A549 (cell line): ENCODE measurements around the gene PCNP. TPM values are rescaled to one million over a fixed set of nuclear protein-coding genes. Genes with fewer than 3 reads are reported as not detected.
A peak's percentile ranks its signal among the peaks of the same experiment; 100 is the strongest.

Experiments
- ATAC-seq, 2 experiments: fragments of 200-7000 bp in 1 of 2; fragments of >200 bp in 1 of 2; cut with Nextera tagmentation in 1 of 2; cut with Tn5 transposase in 1 of 2; 3 replicates each; pipeline versions ENCODE4 v1.8.0 to v1.9.1; 2018 to 2020; ENCODE audit warnings: mild to moderate bottlenecking in 1 of 2, moderate library complexity in 1 of 2
- CTCF ChIA-PET: fragments of 300-600 bp; sonication (Branson Sonifier 250); formaldehyde crosslinking; extraction: SDS; loops from one replicate; lab custom pipeline; 2021; ENCODE audit warnings: antibody characterized with exemption, inconsistent platforms; lab: Yijun Ruan, JAX
- POLR2A ChIA-PET: fragments of 350-600 bp; formaldehyde crosslinking; extraction: SDS; loops from one replicate; lab custom pipeline; 2021; ENCODE audit warnings: antibody characterized with exemption, inconsistent platforms; lab: Yijun Ruan, JAX
- DNase-seq, 2 experiments: peaks; one replicate each; pipeline versions ENCODE4 v3.0.0 to v3.0.0-alpha.2; 2011 to 2016; ENCODE audit warnings: low read depth in 1 of 2, low spot score in 1 of 2
- FAIRE-seq: peaks from 2 replicates; lab custom pipeline; 2011; peaks lifted over from hg19 to GRCh38; lab: Jason Lieb, UNC
- H3K27ac ChIP-seq, 2 experiments: fragments of >200 bp; sonication (Bioruptor Twin); formaldehyde crosslinking; 3 replicates each; pipeline ENCODE4 v1.5.1; 2016 to 2017
- H3K4me1 ChIP-seq: fragments of >200 bp; sonication (Bioruptor Twin); formaldehyde crosslinking; 3 replicates; pipeline ENCODE4 v1.6.1; 2016
- H3K4me2 ChIP-seq: fragments of >200 bp; sonication (Bioruptor Twin); formaldehyde crosslinking; 3 replicates; pipeline ENCODE4 v1.6.1; 2016
- H3K4me3 ChIP-seq: fragments of >200 bp; sonication (Bioruptor Twin); formaldehyde crosslinking; 3 replicates; pipeline ENCODE4 v1.5.1; 2016
- H3K9me3 ChIP-seq: fragments of >200 bp; sonication (Bioruptor Twin); formaldehyde crosslinking; 3 replicates; pipeline ENCODE4 v1.6.1; 2016
- CBX2 ChIP-seq: fragments of 200-600 bp; sonication (generic); IDR thresholded peaks from 2 replicates; pipeline ENCODE4 v1.6.1; 2016; ENCODE audit warnings: low read depth, mild to moderate bottlenecking, borderline replicate concordance
- CBX8 ChIP-seq: fragments of 200-600 bp; sonication (generic); IDR thresholded peaks from 2 replicates; pipeline ENCODE4 v1.6.1; 2016
- CEBPB ChIP-seq, 2 experiments: fragments of >200 bp in 1 of 2; sonication (Bioruptor Twin) in 1 of 2; formaldehyde crosslinking in 1 of 2; IDR thresholded peaks; 2 replicates each; pipeline ENCODE4 v1.6.1; 2012 to 2016
- CHD2 ChIP-seq: fragments of 150-350 bp; IDR thresholded peaks from 2 replicates; pipeline ENCODE4 v1.6.1; 2014; ENCODE audit warnings: low read length; ENCODE audit not compliant: partially characterized antibody
- E2F6 ChIP-seq: IDR thresholded peaks from 2 replicates; pipeline ENCODE4 v1.6.1; 2012; ENCODE audit warnings: low read depth, borderline replicate concordance
- EHMT2 ChIP-seq: fragments of 200-600 bp; sonication (generic); IDR thresholded peaks from 2 replicates; pipeline ENCODE4 v1.6.1; 2016; ENCODE audit warnings: antibody characterized with exemption, low read depth, mild to moderate bottlenecking, moderate library complexity
- EP300 ChIP-seq, 2 experiments: fragments of >200 bp; sonication (Bioruptor Twin); formaldehyde crosslinking; IDR thresholded peaks; 2 replicates in 1 of 2; 3 replicates in 1 of 2; pipeline ENCODE4 v1.6.1; 2016 to 2017
- FOSL2 ChIP-seq, 2 experiments: fragments of 450-650 bp in 1 of 2; fragments of >200 bp in 1 of 2; sonication (Bioruptor Twin) in 1 of 2; formaldehyde crosslinking; IDR thresholded peaks; 2 replicates each; pipeline versions ENCODE4 v1.5.0 to v1.6.1; 2016 to 2020; ENCODE audit warnings: mild to moderate bottlenecking in 1 of 2, moderate library complexity in 1 of 2
- FOXS1 ChIP-seq: fragments of 250-450 bp; sonication (Bioruptor Pico); IDR thresholded peaks from 2 replicates; pipeline ENCODE4 v1.5.0; 2020; ENCODE audit warnings: mild to moderate bottlenecking, moderate library complexity
- HDAC2 ChIP-seq: fragments of 200-600 bp; sonication (generic); IDR thresholded peaks from 2 replicates; pipeline ENCODE4 v1.6.1; 2016
- HEYL ChIP-seq: fragments of 250-450 bp; sonication (Bioruptor Pico); IDR thresholded peaks from 2 replicates; pipeline ENCODE4 v1.8.0; 2021; ENCODE audit warnings: mild to moderate bottlenecking, moderate library complexity
- HMGXB4 ChIP-seq: fragments of 250-450 bp; sonication (Bioruptor Pico); IDR thresholded peaks from 2 replicates; pipeline ENCODE4 v1.5.0; 2021; ENCODE audit warnings: mild to moderate bottlenecking, moderate library complexity, borderline replicate concordance
- HOXA7 ChIP-seq: fragments of 250-450 bp; sonication (Bioruptor Pico); IDR thresholded peaks from 2 replicates; pipeline ENCODE4 v1.5.0; 2020; ENCODE audit warnings: mild to moderate bottlenecking, moderate library complexity
- HOXB5 ChIP-seq: fragments of 250-450 bp; sonication (Bioruptor Pico); IDR thresholded peaks from 2 replicates; pipeline ENCODE4 v1.5.0; 2020; ENCODE audit warnings: mild to moderate bottlenecking, moderate library complexity
- JUN ChIP-seq, 2 experiments: fragments of >200 bp; sonication (Bioruptor Twin); formaldehyde crosslinking; IDR thresholded peaks; 2 replicates in 1 of 2; 3 replicates in 1 of 2; pipeline ENCODE4 v1.6.1; 2016 to 2017
- JUNB ChIP-seq: fragments of >200 bp; sonication (Bioruptor Twin); formaldehyde crosslinking; IDR thresholded peaks from 2 replicates; pipeline ENCODE4 v1.6.1; 2016
- KDM1A ChIP-seq: fragments of 200-600 bp; sonication (generic); IDR thresholded peaks from 2 replicates; pipeline ENCODE4 v1.6.1; 2016; ENCODE audit warnings: low read depth, mild to moderate bottlenecking
- KDM5A ChIP-seq: fragments of 200-600 bp; sonication (generic); IDR thresholded peaks from 2 replicates; pipeline ENCODE4 v1.6.1; 2016; ENCODE audit warnings: antibody characterized with exemption, mild to moderate bottlenecking
- MAFK ChIP-seq: fragments of 450-650 bp; IDR thresholded peaks from 2 replicates; pipeline ENCODE4 v1.6.1; 2014; ENCODE audit not compliant: partially characterized antibody
- MAZ ChIP-seq: fragments of 150-350 bp; IDR thresholded peaks from 2 replicates; pipeline ENCODE4 v1.6.1; 2014; ENCODE audit warnings: antibody characterized with exemption, low read depth, low read length, borderline replicate concordance
- PHF8 ChIP-seq: fragments of 200-600 bp; sonication (generic); IDR thresholded peaks from 2 replicates; pipeline ENCODE4 v1.6.1; 2016; ENCODE audit warnings: low read depth, mild to moderate bottlenecking, antibody characterized with exemption, moderate library complexity, borderline replicate concordance
- POLR2A ChIP-seq: IDR thresholded peaks from 2 replicates; pipeline ENCODE4 v1.6.1; 2012; ENCODE audit warnings: mild to moderate bottlenecking, low read length
- RCOR1 ChIP-seq: fragments of 150-350 bp; IDR thresholded peaks from 2 replicates; pipeline ENCODE4 v1.6.1; 2014; ENCODE audit warnings: antibody characterized with exemption, low read length, low read depth
- RFX5 ChIP-seq: fragments of 450-650 bp; IDR thresholded peaks from 2 replicates; pipeline ENCODE4 v1.7.1; 2014; ENCODE audit warnings: antibody characterized with exemption, mild to moderate bottlenecking, moderate library complexity
- RNF2 ChIP-seq: fragments of 200-600 bp; sonication (generic); IDR thresholded peaks from 2 replicates; pipeline ENCODE4 v1.6.1; 2016; ENCODE audit warnings: low read depth, mild to moderate bottlenecking, antibody characterized with exemption, moderate library complexity, borderline replicate concordance
- SMC3 ChIP-seq: fragments of >200 bp; sonication (Bioruptor Twin); formaldehyde crosslinking; IDR thresholded peaks from 3 replicates; pipeline ENCODE4 v1.6.1; 2018; ENCODE audit warnings: inconsistent platforms
- TFCP2L1 ChIP-seq: fragments of 250-450 bp; sonication (Bioruptor Pico); IDR thresholded peaks from 2 replicates; pipeline ENCODE4 v1.5.0; 2021; ENCODE audit warnings: mild to moderate bottlenecking
- TP53 ChIP-seq: fragments of 250-450 bp; sonication (Bioruptor Pico); IDR thresholded peaks from 2 replicates; pipeline ENCODE4 v1.5.0; 2021; ENCODE audit warnings: mild to moderate bottlenecking, moderate library complexity
- USF2 ChIP-seq: fragments of 450-650 bp; IDR thresholded peaks from 2 replicates; pipeline ENCODE4 v1.6.1; 2014; ENCODE audit warnings: antibody characterized with exemption
- ZFP36 ChIP-seq: fragments of 450-650 bp; IDR thresholded peaks from 2 replicates; pipeline ENCODE4 v1.6.1; 2014; ENCODE audit warnings: borderline replicate concordance; ENCODE audit not compliant: partially characterized antibody
- ZNF302 ChIP-seq: fragments of 250-450 bp; sonication (Bioruptor Pico); IDR thresholded peaks from 2 replicates; pipeline ENCODE4 v1.9.0; 2021; ENCODE audit warnings: inconsistent platforms, mild to moderate bottlenecking, moderate library complexity
- ZSCAN20 ChIP-seq: fragments of 250-450 bp; sonication (Bioruptor Pico); IDR thresholded peaks from 2 replicates; pipeline ENCODE4 v1.8.0; 2022; ENCODE audit warnings: mild to moderate bottlenecking, moderate library complexity
- WGBS: methylation state at CpG from one replicate; pipeline ENCODE4 v1.1.6; 2017; ENCODE audit errors: missing lambda C conversion rate; 5-methylcytosine and 5-hydroxymethylcytosine counted together
- polyA minus RNA-seq: library from RNA; depleted of rRNA, polyadenylated mRNA; stranded (reverse); fragments of >200 nt; gene quantifications from 2 replicates; pipeline ENCODE4 v1.2.3, GENCODE V29; 2011; rRNA and poly(A)+ RNA removed
- polyA plus RNA-seq, 4 experiments: library from polyadenylated mRNA; depleted of rRNA in 3 of 4; stranded (reverse); fragments of >200 nt; fragmentation: RNase III in 1 of 4; extraction: RNeasy Plus Mini Kit Qiagen cat#74134 plus additional on column Dnase treatment in 1 of 4; gene quantifications; 2 replicates in 3 of 4; 3 replicates in 1 of 4; pipeline ENCODE4 v1.2.3, GENCODE V29; 2011 to 2017
- TF ChIP-seq, protein P1 (sequence below): IDR thresholded peaks from 2 replicates; pipeline ENCODE4 v1.6.1; 2012
- TF ChIP-seq, protein P2 (sequence below): fragments of 150-350 bp; IDR thresholded peaks from 2 replicates; pipeline ENCODE4 v1.6.1; 2014; ENCODE audit warnings: low read depth, mild to moderate bottlenecking, low read length

Gene PCNP
- polyA plus RNA-seq (2011; rRNA removed) (95.8 and 135 TPM in 2 replicates), polyA plus RNA-seq (2017; fragmentation: RNase III; extraction: RNeasy Plus Mini Kit Qiagen cat#74134 plus additional on column Dnase treatment) (114 to 125 TPM (median 119 TPM) in 3 replicates), polyA minus RNA-seq (14.1 and 14.9 TPM in 2 replicates)
- polyA plus RNA-seq (2012; cell fraction: cytosol; rRNA removed) = 28.9 and 31.8 TPM in 2 replicates
- 8.0 and 15.0 TPM in 2 replicates for polyA plus RNA-seq (2012; cell fraction: nucleus; rRNA removed)

GRCh38 chr3:101573449-101574387 is at the start of gene PCNP:
TSS of gene PCNP (plus strand) at chr3:101574180. CDS start at chr3:101574216, 36 bp downstream.
- no peaks in the 10 kb centered on the region for H3K9me3 ChIP-seq
- DNase-seq (peak; percentile 88 to 99), FAIRE-seq (peak; percentile 54), ATAC-seq (peak; percentile 91 to 94)
- H3K27ac ChIP-seq = peak within 1 kb of the TSS; percentile 89 to 91
- 2% methylated on average over 30 of the region's 47 CpGs for WGBS
- CTCF ChIA-PET = interaction anchor here (0.6 to 3.0 kb wide), 21 partner anchors 9 to 1173 kb away, joined by 3 to 18 read pairs (median 4); partner anchors contain the start of genes LNP1, TOMM70, TRMT10C and ZBTB11
- POLR2A ChIA-PET = interaction anchor here (0.5 to 2.2 kb wide), 18 partner anchors 12 to 1313 kb away, joined by 3 to 29 read pairs (median 4); partner anchors contain the start of genes CEP97, NXPE3, RPL24 and SENP7
- peak within 1 kb of the TSS; percentile 81 for H3K4me2 ChIP-seq
- H3K4me1 ChIP-seq = peaks cover 23% of the 10 kb centered on the region
- H3K4me3 ChIP-seq = peak within 1 kb of the TSS; percentile 70
- TF ChIP-seq HOXA7 (CRISPR knock-in tag) (no peak), CBX8 (no peak), ZNF302 (CRISPR knock-in tag) (no peak), USF2 (no peak), JUNB (no peak), RFX5 (peak; percentile 58), HDAC2 (no peak), HOXB5 (CRISPR knock-in tag) (no peak), FOXS1 (CRISPR knock-in tag) (no peak), TFCP2L1 (CRISPR knock-in tag) (0 out of 2 replicates have a peak, but pooled peaks have one; percentile 24), EHMT2 (no peak), HEYL (CRISPR knock-in tag) (no peak), CHD2 (no peak), CBX2 (no peak), SMC3 (peak; percentile 35; the same call in 1 of the 3 replicates), HMGXB4 (CRISPR knock-in tag) (no peak; the same call in 1 of the 2 replicates), EP300 (IDR thresholded peaks at IDR 0.05) (no peak), E2F6 (0 out of 2 replicates have a peak, but pooled peaks have one; percentile 70), RCOR1 (no peak), PHF8 (peak; percentile 61; the same call in 1 of the 2 replicates), RNF2 (no peak), MAZ (no peak), KDM1A (no peak), TP53 (CRISPR knock-in tag) (no peak), POLR2A (peak; percentile 79), CEBPB (IDR thresholded peaks at IDR 0.05) (peak in 1 of 2 experiments; percentile 15; a peak in 1 of 4 replicates), MAFK (peak; percentile 100), JUN (IDR thresholded peaks at IDR 0.05) (peak; percentile 89 to 91; a peak in 4 of 5 replicates), KDM5A (no peak), ZSCAN20 (CRISPR knock-in tag) (no peak), FOSL2 (IDR thresholded peaks at IDR 0.05) (no peak), FOSL2 (CRISPR knock-in tag; IDR thresholded peaks at IDR 0.05) (0 out of 2 replicates have a peak, but pooled peaks have one; percentile 6), ZFP36 (no peak)
- TF ChIP-seq, protein P1, sequence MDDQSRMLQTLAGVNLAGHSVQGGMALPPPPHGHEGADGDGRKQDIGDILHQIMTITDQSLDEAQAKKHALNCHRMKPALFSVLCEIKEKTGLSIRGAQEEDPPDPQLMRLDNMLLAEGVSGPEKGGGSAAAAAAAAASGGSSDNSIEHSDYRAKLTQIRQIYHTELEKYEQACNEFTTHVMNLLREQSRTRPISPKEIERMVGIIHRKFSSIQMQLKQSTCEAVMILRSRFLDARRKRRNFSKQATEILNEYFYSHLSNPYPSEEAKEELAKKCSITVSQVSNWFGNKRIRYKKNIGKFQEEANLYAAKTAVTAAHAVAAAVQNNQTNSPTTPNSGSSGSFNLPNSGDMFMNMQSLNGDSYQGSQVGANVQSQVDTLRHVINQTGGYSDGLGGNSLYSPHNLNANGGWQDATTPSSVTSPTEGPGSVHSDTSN = no peak
- TF ChIP-seq, protein P2, sequence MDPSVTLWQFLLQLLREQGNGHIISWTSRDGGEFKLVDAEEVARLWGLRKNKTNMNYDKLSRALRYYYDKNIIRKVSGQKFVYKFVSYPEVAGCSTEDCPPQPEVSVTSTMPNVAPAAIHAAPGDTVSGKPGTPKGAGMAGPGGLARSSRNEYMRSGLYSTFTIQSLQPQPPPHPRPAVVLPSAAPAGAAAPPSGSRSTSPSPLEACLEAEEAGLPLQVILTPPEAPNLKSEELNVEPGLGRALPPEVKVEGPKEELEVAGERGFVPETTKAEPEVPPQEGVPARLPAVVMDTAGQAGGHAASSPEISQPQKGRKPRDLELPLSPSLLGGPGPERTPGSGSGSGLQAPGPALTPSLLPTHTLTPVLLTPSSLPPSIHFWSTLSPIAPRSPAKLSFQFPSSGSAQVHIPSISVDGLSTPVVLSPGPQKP = no peak
